Astrocyte (in vitro differentiated cells and primary cell): ENCODE measurements around the gene LRRC7.

Source experiments
- CTCF ChIP-seq: IDR thresholded peaks from 2 replicates; pipeline ENCODE4 v1.5.1; 2011; ENCODE audit warnings: low read depth, mild to moderate bottlenecking, inconsistent platforms, low read length, moderate library complexity; ENCODE audit not compliant: insufficient read depth
- EZH2 ChIP-seq: IDR thresholded peaks from 2 replicates; pipeline ENCODE4 v1.6.1; 2012; ENCODE audit warnings: mild to moderate bottlenecking, low read length, inconsistent platforms; ENCODE audit not compliant: insufficient read depth

GRCh38 chr1:70072231-70072751 is 504.6 kb downstream of the LRRC7 start:
- no peak for TF ChIP-seq CTCF
- no peak for TF ChIP-seq EZH2
